ENCODE data around the gene LYRM4. TPM values are rescaled to one million over a fixed set of nuclear protein-coding genes. Genes with fewer than 3 reads are reported as not detected.

LYRM4 gene
- total and polyA plus RNA-seq, 2 experiments from 2014 or later = 51.0 to 62.0 TPM

DNA sequence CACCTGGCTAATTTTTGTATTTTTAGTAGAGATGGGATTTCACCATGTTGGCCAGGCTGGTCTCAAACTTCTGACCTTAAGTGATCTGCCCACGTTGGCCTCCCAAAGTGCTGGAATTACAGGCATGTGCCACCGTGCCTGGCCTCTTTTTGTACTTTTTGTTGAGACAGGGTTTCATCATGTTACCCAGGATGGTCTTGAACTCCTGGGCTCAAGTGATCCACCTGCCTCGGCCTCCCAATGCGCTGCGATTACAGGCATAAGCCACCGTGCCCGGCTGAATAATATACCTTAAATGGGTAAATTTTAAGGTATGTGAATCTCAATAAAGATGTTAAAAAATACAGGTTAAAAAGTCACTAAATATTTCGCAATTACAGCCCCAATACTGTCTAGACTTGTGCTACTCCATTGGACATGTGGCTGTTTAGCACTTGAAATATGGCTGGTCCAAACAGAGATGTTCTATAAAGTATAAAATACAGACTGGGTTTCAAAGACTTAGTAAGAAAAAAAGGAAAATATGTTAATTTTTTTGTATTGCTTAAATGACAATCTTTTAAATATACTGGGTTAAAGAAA is 133.6 kb downstream of the LYRM4 start (continued):
- no peak for TF ChIP-seq CTCF (conservative IDR thresholded peaks at IDR 0.05; ENCODE audit: low read depth in 2 of 2)

DNA sequence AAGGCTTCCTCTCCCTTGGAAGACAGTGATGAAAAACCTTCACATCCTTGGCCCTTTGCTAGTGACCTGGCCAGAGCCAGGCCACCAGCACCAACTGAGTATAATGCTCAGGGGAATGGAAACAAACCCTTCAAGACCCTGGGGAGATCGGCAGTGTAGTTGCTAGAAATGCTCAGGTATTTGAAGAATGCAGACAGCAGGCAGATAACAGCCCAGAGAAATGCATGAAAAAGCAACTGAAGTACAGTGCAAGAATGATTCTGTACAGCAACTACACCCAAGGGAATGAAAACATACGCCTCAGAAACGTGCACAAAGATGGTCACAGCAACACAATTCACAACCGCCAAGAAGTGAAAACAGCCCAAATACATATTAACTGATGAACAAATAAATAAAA is 134.5 kb downstream of the LYRM4 start:
- no peak overlapping the region for H3K27ac Mint-ChIP-seq
- no peak for TF ChIP-seq JUNB (IDR thresholded peaks at IDR 0.05; ENCODE audit: unreplicated experiment)
- TF ChIP-seq, protein P1, sequence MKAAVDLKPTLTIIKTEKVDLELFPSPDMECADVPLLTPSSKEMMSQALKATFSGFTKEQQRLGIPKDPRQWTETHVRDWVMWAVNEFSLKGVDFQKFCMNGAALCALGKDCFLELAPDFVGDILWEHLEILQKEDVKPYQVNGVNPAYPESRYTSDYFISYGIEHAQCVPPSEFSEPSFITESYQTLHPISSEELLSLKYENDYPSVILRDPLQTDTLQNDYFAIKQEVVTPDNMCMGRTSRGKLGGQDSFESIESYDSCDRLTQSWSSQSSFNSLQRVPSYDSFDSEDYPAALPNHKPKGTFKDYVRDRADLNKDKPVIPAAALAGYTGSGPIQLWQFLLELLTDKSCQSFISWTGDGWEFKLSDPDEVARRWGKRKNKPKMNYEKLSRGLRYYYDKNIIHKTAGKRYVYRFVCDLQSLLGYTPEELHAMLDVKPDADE (IDR thresholded peaks at IDR 0.05) = no peak
- TF ChIP-seq NANOG (IDR thresholded peaks at IDR 0.05; ENCODE audit: borderline replicate concordance) = no peak
- TF ChIP-seq ZNF462 (CRISPR knock-in tag; IDR thresholded peaks at IDR 0.05) = no peak
- TF ChIP-seq, protein P2, sequence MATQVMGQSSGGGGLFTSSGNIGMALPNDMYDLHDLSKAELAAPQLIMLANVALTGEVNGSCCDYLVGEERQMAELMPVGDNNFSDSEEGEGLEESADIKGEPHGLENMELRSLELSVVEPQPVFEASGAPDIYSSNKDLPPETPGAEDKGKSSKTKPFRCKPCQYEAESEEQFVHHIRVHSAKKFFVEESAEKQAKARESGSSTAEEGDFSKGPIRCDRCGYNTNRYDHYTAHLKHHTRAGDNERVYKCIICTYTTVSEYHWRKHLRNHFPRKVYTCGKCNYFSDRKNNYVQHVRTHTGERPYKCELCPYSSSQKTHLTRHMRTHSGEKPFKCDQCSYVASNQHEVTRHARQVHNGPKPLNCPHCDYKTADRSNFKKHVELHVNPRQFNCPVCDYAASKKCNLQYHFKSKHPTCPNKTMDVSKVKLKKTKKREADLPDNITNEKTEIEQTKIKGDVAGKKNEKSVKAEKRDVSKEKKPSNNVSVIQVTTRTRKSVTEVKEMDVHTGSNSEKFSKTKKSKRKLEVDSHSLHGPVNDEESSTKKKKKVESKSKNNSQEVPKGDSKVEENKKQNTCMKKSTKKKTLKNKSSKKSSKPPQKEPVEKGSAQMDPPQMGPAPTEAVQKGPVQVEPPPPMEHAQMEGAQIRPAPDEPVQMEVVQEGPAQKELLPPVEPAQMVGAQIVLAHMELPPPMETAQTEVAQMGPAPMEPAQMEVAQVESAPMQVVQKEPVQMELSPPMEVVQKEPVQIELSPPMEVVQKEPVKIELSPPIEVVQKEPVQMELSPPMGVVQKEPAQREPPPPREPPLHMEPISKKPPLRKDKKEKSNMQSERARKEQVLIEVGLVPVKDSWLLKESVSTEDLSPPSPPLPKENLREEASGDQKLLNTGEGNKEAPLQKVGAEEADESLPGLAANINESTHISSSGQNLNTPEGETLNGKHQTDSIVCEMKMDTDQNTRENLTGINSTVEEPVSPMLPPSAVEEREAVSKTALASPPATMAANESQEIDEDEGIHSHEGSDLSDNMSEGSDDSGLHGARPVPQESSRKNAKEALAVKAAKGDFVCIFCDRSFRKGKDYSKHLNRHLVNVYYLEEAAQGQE (IDR thresholded peaks at IDR 0.05; ENCODE audit: unreplicated experiment) = no peak
- no peak for TF ChIP-seq EZH2 (IDR thresholded peaks at IDR 0.05; ENCODE audit: low read depth, unreplicated experiment)
- no peak for TF ChIP-seq EZH2phosphoT487 (IDR thresholded peaks at IDR 0.05; ENCODE audit: unreplicated experiment)
- no peak for TF ChIP-seq ZNF114 (CRISPR knock-in tag; IDR thresholded peaks at IDR 0.05)
- no peak for TF ChIP-seq CTCF (conservative IDR thresholded peaks at IDR 0.05; ENCODE audit: low read depth in 2 of 2)

More for the DNA sequence above, 134.5 kb downstream of the LYRM4 start:
- ATAC-seq (peak; percentile 55), DNase-seq (ENCODE audit: low spot score) (peak; percentile 35)
- Mint-ChIP-seq H3K27me3 (ENCODE audit: insufficient read depth, low read depth, poor library complexity) (peaks cover 3% of the 10 kb centered on the region), H3K9me3 (no peaks in the 10 kb centered on the region), H3K36me3 (ENCODE audit: low read depth) (peaks cover under 1% of the 10 kb centered on the region; the same call in 1 of the 3 replicates), H3K4me1 (peaks cover 32% of the 10 kb centered on the region), H3K4me3 (no peak overlapping the region)
- H3K79me2 ChIP-seq (replicated peaks; ENCODE audit: insufficient read depth) = no peaks in the 10 kb centered on the region
- H3K36me3 ChIP-seq (ENCODE audit: insufficient read depth) = no peaks in the 10 kb centered on the region
- H3K4me2 ChIP-seq = no peak overlapping the region
- H3K9me2 ChIP-seq (ENCODE audit: insufficient read depth) = no peaks in the 10 kb centered on the region
- H4K20me1 ChIP-seq (replicated peaks; ENCODE audit: insufficient read depth) = no peaks in the 10 kb centered on the region; the same call in 1 of the 2 replicates
- H2AFZ ChIP-seq = no peak overlapping the region
- peaks cover 4% of the 10 kb centered on the region for H3K4me1 ChIP-seq (ENCODE audit: insufficient read depth)
- H3K4me3 ChIP-seq = no peak overlapping the region
- H3K27me3 ChIP-seq (ENCODE audit: insufficient read depth) = no peaks in the 10 kb centered on the region
- H3K27ac ChIP-seq (ENCODE audit: low read depth) = no peak overlapping the region
- H3F3A ChIP-seq (replicated peaks; ENCODE audit: low read depth) = no peaks in the 10 kb centered on the region
